Measurements from ENCODE around the gene RRAGB. TPM values are rescaled to one million over a fixed set of nuclear protein-coding genes. Genes with fewer than 3 reads are reported as not detected.
A peak's percentile ranks its signal among the peaks of the same experiment; 100 is the strongest.
"Not testable (repeated sequence)": the region's sequence is repeated elsewhere in the genome, so short reads cannot be mapped to it uniquely, and the experiment has no call there.

The RRAGB gene
- total and polyA plus RNA-seq, 2 experiments from 2014 or later: 6.0 to 7.9 TPM

GRCh38 chrX:55767100-55767499 lies 49.6 kb downstream of the RRAGB start:
- H3K9me3 Mint-ChIP-seq: peaks cover 4% of the 10 kb centered on the region; the same call in 2 of the 3 replicates
- Histone ChIP-seq H3K9me2 (ENCODE audit: insufficient read depth) (no peaks in the 10 kb centered on the region), H3K4me2 (no peak overlapping the region), H3K36me3 (ENCODE audit: insufficient read depth) (no peaks in the 10 kb centered on the region), H4K20me1 (replicated peaks; ENCODE audit: insufficient read depth) (no peaks in the 10 kb centered on the region), H3K79me2 (replicated peaks; ENCODE audit: insufficient read depth) (no peaks in the 10 kb centered on the region), H3K4me1 (ENCODE audit: insufficient read depth) (no peaks in the 10 kb centered on the region), H3K27ac (ENCODE audit: low read depth) (no peak overlapping the region), H3K4me3 (no peak overlapping the region), H3F3A (replicated peaks; ENCODE audit: low read depth) (no peaks in the 10 kb centered on the region), H2AFZ (no peak overlapping the region), H3K27me3 (ENCODE audit: insufficient read depth) (no peaks in the 10 kb centered on the region)
- no peak overlapping the region for H3K27ac Mint-ChIP-seq
- H3K36me3 Mint-ChIP-seq (ENCODE audit: low read depth): no peaks in the 10 kb centered on the region; the same call in 2 of the 3 replicates
- no peak overlapping the region for H3K4me3 Mint-ChIP-seq
- no peak for DNase-seq (ENCODE audit: low spot score)
- TF ChIP-seq CREB1 (CRISPR knock-in tag; IDR thresholded peaks at IDR 0.05; ENCODE audit: low read depth) (no peak), REST (IDR thresholded peaks at IDR 0.05; ENCODE audit: unreplicated experiment) (no peak), ETS1 (IDR thresholded peaks at IDR 0.05) (no peak), ZNF462 (CRISPR knock-in tag; IDR thresholded peaks at IDR 0.05) (no peak), ZNF114 (CRISPR knock-in tag; IDR thresholded peaks at IDR 0.05) (no peak), EZH2phosphoT487 (IDR thresholded peaks at IDR 0.05; ENCODE audit: unreplicated experiment) (no peak)
- ATAC-seq: no peak
- no peaks in the 10 kb centered on the region for H3K4me1 Mint-ChIP-seq
- H3K27me3 Mint-ChIP-seq (ENCODE audit: insufficient read depth, low read depth, poor library complexity): no peaks in the 10 kb centered on the region

- not testable (repeated sequence) for H3K4me1 Mint-ChIP-seq; H3K9me3 Mint-ChIP-seq; H4K20me1 ChIP-seq (replicated peaks; ENCODE audit: insufficient read depth); H3K4me3 Mint-ChIP-seq; H3K27me3 ChIP-seq (ENCODE audit: insufficient read depth); H3K36me3 Mint-ChIP-seq (ENCODE audit: low read depth); H3K36me3 ChIP-seq (ENCODE audit: insufficient read depth); H3K27ac Mint-ChIP-seq; H3K4me2 ChIP-seq; H3K4me1 ChIP-seq (ENCODE audit: insufficient read depth); H3K27ac ChIP-seq (ENCODE audit: low read depth); H3F3A ChIP-seq (replicated peaks; ENCODE audit: low read depth); H3K9me2 ChIP-seq (ENCODE audit: insufficient read depth); H2AFZ ChIP-seq; H3K79me2 ChIP-seq (replicated peaks; ENCODE audit: insufficient read depth); ATAC-seq; H3K27me3 Mint-ChIP-seq (ENCODE audit: insufficient read depth, low read depth, poor library complexity); H3K4me3 ChIP-seq
- peak; percentile 7 for DNase-seq (ENCODE audit: low spot score)
Measured at GRCh38 chrX:55774419-55774818, 56.9 kb downstream of the RRAGB start.
